Breast epithelium (tissue), 3 donors: ENCODE measurements around the gene SLX4.

Experiments
- CTCF ChIP-seq, 3 donors: fragments of 450-650 bp; IDR thresholded peaks; one replicate each; pipeline ENCODE4 v1.5.1; 2016 to 2017; ENCODE audit warnings: antibody characterized with exemption in 3 of 3, mild to moderate bottlenecking in 3 of 3, moderate library complexity in 3 of 3
- POLR2A ChIP-seq: fragments of 450-650 bp; IDR thresholded peaks from one replicate; pipeline ENCODE4 v1.6.1; 2016; ENCODE audit warnings: antibody characterized with exemption, mild to moderate bottlenecking, moderate library complexity
- POLR2AphosphoS5 ChIP-seq, 3 donors: sonication (generic); formaldehyde crosslinking; IDR thresholded peaks; one replicate each; pipeline ENCODE4 v1.6.1; 2017; ENCODE audit warnings: antibody characterized with exemption in 3 of 3

GRCh38 chr16:3548859-3549258 lies 62.5 kb downstream of the SLX4 start:
- TF ChIP-seq CTCF (IDR thresholded peaks at IDR 0.05), result no peak
- TF ChIP-seq POLR2AphosphoS5 (IDR thresholded peaks at IDR 0.05), result no peak
- TF ChIP-seq POLR2A, result no peak
